Activated CD8-positive, alpha-beta memory T cell treated with anti-CD3 and anti-CD28 coated beads for 4 hours (primary cell): ENCODE measurements around the gene NTF4.

Experiments used
- DNase-seq, 2 donors: peaks; one replicate each; pipeline ENCODE4 v3.0.0-alpha.2; 2020; ENCODE audit warnings: low read depth in 2 of 2

NTF4 gene, protein sequence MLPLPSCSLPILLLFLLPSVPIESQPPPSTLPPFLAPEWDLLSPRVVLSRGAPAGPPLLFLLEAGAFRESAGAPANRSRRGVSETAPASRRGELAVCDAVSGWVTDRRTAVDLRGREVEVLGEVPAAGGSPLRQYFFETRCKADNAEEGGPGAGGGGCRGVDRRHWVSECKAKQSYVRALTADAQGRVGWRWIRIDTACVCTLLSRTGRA

DNA sequence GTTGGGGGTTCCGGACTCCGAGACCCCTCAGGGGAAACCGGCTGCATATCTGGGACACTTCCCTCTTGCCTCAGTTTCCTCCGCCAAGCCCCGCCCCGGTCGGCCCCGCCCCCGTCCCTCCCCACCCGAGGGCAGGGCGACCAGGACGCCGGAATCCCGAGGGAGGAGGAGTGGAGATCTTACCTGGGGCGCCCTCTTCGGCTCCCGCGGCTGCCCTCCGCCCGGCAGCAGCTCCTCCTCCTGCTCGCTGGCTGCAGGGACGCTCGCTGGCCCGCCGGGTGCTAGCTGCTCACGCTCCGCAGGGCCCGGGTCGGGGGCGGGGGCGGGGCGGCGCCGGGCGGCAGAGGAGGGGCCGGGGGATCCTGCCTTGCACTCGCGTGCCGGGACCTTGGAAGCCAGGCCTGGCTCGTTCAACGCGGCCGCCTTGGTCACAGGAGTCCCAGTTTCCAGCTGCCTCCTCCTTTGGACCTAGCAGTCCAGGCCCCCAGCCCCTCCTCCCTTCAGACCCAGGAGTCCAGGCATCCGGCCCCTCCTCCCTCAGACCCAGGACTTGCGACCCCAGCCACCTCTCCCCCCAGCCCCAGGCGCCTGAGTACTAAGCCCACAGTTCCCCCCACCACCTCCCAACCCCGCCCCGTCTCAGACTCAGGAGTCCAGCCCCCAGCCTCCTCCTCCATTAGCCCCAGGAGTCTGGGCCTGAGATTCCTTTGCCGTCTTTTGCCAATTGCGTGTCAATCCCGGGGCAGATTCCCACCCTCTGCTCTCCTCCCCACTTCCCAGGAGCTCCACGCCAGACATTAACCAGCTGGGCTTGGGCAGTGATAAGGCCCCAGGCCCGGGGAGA lies at the start of gene NTF4:
NTF4 (minus strand) TSS at position 51 of the 844 bp plus-strand sequence. CDS start 2,821 bp downstream, outside the sequence.
- DNase-seq: no peak

DNA sequence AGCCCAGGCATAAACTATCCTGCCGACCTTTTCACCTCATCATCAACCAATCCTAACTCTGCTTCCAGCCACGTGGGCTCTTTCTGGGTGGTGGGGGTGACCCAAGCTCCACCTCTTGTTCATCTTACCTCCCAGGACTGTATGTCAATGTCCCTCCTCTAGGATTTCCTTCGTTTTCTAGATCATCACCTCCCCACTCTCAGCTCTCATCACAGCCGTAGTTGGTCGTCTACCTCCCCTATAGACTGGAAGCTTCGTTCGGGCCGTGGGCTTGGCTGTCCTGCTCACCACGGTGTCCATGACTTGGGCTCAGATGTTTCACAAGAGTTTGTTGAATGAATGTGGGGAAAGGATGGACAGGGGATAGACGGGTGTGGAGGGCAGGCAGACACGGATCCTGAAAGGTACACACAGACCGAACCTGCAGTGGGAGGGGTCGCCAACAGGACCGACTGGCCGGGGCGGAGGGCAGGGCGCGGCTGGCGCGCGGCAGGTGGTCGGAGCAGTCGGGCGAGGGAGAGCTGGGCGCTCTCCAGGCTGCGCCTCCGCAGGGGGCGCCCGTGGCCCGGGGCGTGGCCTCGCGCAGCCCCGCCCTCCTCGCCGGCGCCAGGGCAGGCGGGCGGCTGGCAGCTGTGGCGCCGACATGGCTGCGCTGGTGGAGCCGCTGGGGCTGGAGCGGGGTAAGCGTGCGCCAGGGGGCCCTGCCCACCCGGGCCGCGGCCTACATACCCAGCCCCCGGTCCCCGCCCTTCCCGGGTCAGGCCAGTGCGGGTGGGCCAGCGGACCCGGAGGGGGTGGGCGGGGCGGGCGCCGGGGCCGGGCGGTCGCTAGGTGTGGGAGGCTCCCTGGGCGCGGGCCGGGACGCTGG lies 49.4 kb upstream of the NTF4 start, which contains the start of gene LIN7B:
LIN7B (plus strand) TSS at position 609 of the 868 bp plus-strand sequence; CDS start at position 644, 35 bp downstream.
- peak; percentile 40 to 49 for DNase-seq

DNA sequence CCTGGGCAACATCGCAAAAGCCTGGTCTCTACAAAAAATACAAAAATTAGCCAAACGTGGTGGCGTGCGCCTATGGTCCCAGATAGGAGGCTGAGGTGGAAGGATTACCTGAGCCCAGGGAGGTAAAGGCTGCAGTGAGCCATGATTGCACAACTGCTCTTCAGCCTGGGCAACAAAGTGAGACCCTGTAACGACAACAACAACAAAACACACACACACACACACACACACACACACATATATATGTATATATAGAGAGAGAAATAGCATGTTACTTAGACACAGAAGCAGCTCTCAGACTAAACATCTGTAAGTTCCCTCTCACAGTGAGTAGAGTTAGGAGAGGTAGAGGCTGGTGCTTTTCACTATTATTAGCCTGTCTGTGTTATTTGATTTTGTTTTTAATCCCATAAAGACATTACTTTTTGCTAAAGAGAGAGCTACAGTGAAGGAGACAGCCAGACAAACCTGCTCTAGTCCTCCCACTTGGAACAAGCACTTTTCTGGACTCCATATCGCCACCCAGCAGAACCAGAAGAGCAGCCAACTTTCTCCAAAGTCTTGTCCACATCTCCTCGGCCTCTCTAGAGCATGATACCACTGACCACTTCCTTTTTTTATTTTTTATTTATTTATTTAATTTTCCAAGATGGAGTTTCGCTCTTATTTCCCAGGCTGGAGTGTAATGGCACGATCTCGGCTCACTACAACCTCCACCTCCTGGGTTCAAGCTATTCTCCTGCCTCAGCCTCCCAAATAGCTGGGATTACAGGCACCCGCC lies 46.8 kb upstream of the NTF4 start:
- no peak for DNase-seq

DNA sequence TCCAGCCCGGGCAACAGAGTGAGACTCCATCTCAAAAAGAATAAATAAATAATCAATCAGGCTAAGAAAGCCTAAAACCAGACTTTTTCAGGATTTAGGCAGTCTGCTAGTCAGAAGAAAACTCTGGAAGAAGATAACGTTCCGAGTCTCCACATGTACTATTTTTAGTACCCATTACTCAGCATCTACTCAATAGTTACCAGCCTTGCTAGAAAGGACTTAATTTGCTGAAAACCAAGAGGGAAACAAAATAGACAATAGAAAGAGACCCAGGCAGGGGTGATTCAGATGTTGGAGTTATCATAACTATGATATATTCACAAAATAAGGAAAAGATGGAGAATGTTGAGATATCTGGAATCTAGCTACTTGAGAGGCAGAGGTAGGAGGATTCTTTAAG lies 45.9 kb upstream of the NTF4 start:
- DNase-seq: no peak

DNA sequence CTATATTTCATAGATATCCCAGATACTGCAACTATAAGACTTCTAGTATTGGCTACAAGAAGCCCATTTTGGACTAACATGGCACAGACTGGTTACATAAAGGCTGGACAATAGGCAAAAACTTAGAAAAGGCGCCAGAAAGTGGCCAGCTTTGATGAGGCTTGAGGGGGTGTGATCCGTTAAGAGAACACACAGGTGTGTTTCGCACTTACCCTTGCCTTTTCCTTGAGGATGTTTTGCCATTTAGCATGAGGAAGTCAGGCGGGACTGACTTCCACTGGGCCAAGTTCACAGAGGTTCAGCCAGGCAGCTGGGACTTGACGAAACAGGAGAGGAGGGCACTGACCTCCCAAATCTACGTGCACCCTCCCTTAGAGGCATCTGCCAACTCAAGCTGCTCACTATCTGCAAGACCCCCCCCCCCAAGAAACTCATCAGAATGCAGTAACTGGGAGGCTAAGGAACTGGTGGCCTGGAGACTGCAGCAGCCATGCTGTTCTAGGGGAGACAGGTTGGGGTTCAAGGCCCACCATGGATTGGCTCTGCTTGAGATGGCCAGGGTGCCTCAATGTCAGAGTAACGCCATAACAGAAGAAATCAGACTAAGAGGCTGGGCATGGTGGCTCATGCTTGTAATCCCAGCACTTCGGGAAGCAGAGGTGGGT lies 45.1 kb upstream of the NTF4 start:
- DNase-seq: no peak

DNA sequence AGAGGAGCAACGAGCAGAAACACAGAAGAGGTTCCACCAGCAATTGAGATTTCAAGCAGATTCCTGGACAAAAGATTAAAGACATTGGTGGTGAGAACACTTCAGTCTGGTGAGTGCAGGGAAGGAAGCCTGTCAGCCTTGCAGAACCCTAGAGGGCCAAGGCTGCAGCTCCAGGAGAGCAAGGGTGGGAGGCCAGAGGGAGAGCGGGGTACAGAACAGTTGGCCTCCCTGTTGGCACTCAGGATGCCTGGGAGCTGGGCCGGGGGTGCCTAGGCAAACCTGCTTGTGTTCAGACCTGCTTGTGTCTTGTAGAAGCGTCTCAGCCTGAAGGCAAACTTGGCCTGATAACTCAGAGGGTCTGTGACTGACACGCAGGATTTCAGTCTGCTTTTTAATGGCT lies 44.4 kb upstream of the NTF4 start:
- no peak for DNase-seq

DNA sequence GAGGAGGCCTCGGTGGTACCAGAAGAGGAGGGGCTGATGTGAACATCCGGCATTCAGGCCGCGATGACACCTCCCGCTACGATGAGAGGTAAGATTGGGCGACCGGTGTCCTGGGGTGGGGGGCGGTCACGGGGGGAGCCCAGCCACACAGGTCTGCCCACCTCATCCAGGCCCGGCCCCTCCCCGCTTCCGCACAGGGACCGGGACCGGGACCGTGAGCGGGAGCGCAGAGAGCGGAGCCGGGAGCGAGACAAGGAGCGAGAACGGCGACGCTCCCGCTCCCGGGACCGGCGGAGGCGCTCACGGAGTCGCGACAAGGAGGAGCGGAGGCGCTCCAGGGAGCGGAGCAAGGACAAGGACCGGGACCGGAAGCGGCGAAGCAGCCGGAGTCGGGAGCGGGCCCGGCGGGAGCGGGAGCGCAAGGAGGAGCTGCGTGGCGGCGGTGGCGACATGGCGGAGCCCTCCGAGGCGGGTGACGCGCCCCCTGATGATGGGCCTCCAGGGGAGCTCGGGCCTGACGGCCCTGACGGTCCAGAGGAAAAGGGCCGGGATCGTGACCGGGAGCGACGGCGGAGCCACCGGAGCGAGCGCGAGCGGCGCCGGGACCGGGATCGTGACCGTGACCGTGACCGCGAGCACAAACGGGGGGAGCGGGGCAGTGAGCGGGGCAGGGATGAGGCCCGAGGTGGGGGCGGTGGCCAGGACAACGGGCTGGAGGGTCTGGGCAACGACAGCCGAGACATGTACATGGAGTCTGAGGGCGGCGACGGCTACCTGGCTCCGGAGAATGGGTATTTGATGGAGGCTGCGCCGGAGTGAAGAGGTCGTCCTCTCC lies 43.2 kb upstream of the NTF4 start:
- no peak for DNase-seq

DNA sequence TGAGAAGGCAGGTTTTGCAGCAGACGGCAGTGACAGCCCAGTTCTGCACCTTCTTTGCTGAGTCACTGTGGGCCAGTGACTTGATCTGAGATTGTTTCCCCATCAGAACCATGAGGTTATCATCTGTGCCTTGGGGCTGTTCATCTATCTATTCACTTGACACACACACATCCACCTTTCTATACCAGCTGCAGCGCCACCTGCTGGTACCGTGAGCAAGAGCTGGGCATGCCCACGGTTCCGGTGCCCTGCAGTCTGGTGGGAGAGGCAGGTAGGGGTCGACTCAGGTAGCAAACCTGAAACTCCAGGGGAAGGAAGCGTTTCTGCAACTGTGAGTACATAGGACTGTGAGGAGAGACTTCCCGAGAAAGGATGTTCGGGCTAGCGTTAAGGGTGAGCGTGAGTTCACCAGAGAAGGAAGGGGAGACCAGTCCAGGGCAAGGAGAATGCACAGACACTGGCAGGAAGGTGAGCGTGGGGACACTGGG lies 42.1 kb upstream of the NTF4 start:
- peak; percentile 24 to 42 for DNase-seq

DNA sequence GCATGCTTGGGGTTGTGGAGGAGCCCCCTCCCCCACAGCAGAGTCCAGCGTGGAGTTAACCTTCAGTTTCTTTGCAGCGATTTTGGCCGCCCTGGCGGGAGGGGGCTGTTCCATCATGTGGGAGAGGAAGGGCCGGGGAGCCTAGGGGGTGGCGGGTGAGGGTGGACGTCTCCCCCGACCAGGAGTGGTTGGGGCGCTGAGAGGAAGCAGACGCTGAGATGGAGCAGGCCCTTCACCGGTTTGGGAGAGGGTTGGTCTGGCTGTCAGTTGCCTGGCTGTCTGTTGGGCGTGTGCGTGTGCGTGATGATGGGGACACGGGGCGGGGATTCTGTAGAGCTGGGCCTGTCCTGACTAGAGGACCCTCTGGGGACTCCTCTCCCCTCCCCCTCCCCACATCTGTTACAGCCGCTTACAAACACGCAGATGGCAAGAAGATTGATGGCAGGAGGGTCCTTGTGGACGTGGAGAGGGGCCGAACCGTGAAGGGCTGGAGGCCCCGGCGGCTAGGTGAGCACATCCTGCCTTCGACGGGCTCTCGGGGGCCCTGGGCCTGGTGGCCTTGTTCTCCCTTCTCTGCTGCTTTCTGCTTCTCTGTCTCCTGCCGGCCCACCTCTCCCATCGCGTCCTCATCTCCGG lies 39.7 kb upstream of the NTF4 start:
- no peak for DNase-seq

DNA sequence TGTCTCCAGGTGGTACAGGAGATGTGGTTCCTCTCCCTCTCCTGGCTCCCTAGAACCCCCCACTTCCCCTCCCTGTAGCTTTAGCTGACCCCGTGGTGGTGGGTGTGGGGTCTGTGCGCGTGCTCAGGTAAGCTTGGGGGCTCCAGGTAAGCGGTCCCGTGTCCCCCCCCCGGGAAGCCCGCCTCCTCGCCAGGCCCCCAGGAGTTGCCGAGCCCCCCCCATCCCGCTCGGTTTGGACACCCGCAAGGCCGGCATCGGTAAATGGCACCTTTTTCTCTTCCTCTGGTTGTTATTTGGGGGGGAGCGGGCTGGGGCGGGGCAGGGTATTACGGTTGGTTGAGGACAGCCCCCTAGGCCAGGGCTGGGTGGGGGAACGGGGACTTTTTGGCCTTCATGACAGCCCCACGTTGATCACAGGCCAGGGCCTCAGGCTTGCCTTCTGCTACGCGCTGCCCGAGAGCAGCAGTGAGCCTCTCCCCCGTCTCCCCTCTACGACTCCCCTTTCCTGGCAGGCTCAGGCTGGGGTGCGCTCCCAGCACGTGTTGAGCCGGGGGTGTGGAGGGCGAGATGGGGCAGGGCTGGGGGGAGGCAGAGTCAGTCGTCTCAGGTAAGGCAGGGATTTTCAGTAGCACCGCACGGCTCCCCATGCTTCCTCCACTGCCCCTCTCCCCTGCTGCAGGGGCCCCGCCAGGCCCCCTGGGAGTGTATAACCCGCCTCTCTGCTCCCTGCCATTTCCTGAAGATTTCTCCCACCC lies 38.9 kb upstream of the NTF4 start:
- no peak for DNase-seq

DNA sequence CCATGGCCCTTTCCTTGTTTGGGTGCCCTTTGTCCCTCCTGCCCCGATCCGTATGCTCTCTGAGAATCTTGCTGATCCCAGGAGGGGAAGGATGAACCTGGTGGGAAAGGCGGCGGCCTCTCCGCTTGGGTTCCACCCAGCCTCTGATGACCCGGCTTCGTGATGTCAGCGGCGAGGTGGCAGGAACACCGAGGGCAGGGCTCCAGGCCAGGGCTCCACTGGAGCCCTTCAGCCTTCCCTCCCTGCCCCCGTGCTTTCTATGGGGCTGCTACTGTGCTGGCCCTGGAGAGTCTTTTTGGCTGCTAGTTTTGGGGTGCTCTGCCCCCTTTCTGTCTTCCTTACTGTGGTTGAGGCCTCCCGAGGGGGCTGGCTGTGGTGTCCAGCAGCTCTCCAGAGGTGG lies 37.7 kb upstream of the NTF4 start:
- DNase-seq: no peak

DNA sequence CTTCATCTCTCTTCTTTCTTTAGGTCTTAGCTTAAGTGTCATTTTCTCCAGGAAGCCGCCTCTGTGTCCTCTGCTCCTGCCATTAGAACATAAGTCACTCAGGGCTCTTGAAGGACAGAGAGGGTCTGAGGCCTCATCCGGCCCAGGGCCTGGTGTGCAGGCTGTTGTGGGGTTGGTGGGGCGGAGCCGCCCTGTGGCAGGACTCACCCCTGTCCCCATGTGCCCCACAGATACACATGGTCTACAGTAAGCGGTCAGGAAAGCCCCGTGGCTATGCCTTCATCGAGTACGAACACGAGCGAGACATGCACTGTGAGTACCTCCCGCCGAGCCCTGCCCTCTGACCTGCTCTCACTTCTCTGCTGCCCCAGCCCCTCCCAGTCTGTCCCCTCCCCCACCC lies 36.5 kb upstream of the NTF4 start:
- DNase-seq: no peak

DNA sequence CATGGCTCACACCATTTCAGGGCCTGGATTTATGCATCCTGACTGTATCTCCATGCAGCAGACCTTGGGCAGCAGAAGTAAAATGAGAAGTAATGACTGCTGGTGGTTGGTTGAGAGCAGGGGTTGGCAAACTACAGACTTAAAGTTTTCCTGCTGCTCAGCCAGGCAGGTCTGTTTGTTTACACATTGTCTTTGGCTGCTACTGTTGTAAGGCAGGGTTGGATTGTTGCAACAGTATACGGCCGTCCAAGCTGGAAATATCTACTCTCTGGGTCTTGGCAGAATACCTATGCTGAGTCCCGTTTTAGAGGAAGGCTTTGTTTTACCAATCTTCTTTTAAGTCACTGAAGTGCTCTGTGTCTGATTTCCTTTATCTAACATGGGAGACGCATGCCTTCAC lies 34.2 kb upstream of the NTF4 start:
- no peak for DNase-seq

DNA sequence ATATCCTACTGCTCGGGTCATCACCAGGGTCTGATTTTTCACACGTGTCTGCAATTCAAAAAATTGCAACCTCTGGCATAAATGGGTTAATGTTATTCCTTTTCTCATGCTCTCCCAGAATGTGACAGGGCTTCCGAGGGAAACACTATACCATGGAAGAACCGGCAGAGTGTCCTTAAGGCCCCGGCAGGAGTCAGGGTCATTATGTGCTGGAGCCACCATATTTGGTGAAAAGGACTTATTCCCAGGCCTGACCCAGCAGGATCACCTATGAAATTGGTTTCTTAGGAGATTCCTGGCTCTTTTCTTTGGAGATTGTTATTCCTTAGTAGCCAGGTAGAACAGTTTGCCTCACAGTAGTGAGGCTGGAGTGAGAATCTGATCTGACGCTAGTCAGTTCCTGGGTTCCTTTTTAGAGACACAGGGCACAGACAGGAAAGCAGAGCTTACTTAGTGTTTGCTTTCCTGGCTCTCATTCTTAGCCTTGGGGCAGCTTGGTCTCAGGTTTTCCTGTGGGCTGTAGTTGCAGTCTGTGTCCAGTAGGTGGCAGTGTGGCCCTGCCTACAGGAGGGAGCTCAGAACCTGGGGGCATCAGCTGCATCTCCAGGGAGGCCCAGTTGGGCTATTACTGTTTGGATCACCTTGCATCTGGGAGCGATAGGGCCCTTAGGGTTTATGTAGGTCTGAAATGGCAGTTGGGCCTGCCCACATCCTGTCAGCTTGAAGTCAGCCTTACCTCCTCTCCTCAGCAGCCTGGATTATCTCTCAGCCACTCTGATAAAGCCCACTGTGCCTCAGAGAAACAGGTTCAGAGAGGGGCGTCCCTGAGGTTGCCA lies 33.1 kb upstream of the NTF4 start:
- peak; percentile 45 to 56 for DNase-seq

DNA sequence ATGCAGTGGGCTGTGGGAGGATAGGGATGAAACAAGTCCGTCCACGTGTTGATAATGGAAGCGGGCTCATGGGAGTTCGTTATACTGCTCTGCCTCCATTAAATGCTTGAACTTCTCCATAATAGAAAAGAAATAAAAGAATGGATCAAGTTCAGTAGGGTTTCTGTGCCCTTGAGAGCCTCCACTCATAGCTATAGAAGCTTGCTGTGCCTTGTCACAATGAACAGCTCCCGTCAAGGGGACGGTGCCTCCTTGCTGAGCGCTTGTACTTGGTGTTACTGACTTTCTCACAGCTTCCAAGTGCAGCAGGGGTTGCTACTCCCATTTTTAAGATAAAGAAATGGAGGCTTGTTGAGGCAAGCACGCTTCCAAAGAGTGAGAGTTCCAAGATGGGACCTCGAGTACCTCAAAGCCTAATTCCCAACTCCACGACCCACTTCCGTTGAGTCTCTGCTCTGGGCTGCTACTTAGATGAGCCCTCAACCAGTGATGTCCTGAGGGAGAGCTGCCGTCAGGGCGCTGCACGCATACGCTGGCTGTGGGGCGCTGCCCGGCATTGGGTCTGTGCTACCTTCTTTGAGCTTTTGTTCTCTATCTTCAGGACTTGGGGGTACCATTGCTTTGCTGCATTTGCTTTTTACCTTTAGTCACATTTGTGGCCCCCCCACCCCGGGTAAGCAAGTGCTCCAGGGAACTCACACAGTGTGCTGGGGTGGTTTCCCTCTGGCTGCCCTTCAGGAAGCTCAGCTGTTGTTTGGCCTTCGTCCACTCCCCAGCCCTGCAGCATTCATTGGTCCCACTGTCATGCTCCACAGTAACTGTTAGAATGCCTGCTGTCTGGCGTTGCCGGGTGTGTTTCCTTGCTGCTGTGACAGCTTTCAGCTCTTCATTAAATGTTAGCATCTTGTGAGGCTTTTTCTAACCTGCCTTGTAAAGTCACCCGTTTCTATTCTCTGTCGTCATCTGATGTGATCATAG lies 30.2 kb upstream of the NTF4 start:
- DNase-seq: no peak

DNA sequence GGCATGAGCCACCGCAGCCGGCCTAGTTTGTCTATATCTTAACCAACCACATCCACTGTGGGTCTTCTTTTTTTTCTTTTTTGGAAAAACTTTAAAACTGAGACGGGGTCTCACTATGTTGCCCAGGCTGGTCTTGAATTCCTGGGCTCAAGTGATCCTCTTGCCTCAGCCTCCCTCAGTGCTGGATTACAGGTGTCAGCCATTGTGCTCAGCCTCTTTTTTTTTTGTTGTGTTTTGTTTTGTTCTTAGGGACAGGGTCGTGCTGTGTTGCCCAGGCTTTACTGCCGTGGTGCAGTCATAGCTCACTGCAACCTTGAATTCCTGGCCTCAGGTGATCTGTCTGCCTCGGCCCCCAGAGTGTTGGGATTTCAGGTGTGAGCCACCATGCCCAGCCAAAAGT lies 28.1 kb upstream of the NTF4 start:
- DNase-seq: no peak
